NK-92 (cell line): Measurements from ENCODE around the gene DDX47.
"Not testable (repeated sequence)": the region's sequence is repeated elsewhere in the genome, so short reads cannot be mapped to it uniquely, and the experiment has no call there.

Experiments
- DNase-seq: peaks from one replicate; lab custom pipeline; 2025; ENCODE audit not compliant: unreplicated experiment; lab: John Stamatoyannopoulos, UW

The DDX47 gene

GRCh38 chr12:12871587-12872138, 58.5 kb downstream of the DDX47 start:
- no peak for DNase-seq

GRCh38 chr12:12872139-12872933, 59.2 kb downstream of the DDX47 start:
- no peak for DNase-seq

- no peak for DNase-seq
These were observed 59.8 kb downstream of the DDX47 start for GRCh38 chr12:12872934-12873275.

GRCh38 chr12:12874029-12874428, 60.9 kb downstream of the DDX47 start:
- no peak for DNase-seq

- DNase-seq, result not testable (repeated sequence)
These were observed 62.2 kb downstream of the DDX47 start for GRCh38 chr12:12875301-12875700.

GRCh38 chr12:12877153-12877768, 64.1 kb downstream of the DDX47 start:
- no peak for DNase-seq

- DNase-seq, result no peak
These were observed 64.8 kb downstream of the DDX47 start for GRCh38 chr12:12877781-12878455.
